Stimulated activated memory B cell treated with anti-CD40 and anti-IgM and Interleukin-4, amounts not matched to agents 10 μg/mL and 1 μg/mL and 100 μg/mL, for 72 hours (primary cell): Measurements from ENCODE around the gene RBM23.

Experiments
- ATAC-seq: fragments of 150-1000 bp; cut with Tn5 transposase; 2 replicates; pipeline ENCODE4 v1.10.0; 2021
- H3K27ac Mint-ChIP-seq: one replicate; pipeline ENCODE4 v1.8.0; 2022; ENCODE audit warnings: mild to moderate bottlenecking, mixed read lengths
- H3K27me3 Mint-ChIP-seq: one replicate; pipeline ENCODE4 v1.8.0; 2022; ENCODE audit warnings: mixed read lengths
- H3K36me3 Mint-ChIP-seq: one replicate; pipeline ENCODE4 v1.8.0; 2022; ENCODE audit warnings: mixed read lengths
- H3K4me1 Mint-ChIP-seq: one replicate; pipeline ENCODE4 v1.8.0; 2022; ENCODE audit warnings: mixed read lengths
- H3K4me3 Mint-ChIP-seq: one replicate; pipeline ENCODE4 v1.8.0; 2022; ENCODE audit warnings: mild to moderate bottlenecking, moderate library complexity, mixed read lengths
- H3K9me3 Mint-ChIP-seq: one replicate; pipeline ENCODE4 v1.8.0; 2022; ENCODE audit warnings: mixed read lengths

Gene RBM23

DNA sequence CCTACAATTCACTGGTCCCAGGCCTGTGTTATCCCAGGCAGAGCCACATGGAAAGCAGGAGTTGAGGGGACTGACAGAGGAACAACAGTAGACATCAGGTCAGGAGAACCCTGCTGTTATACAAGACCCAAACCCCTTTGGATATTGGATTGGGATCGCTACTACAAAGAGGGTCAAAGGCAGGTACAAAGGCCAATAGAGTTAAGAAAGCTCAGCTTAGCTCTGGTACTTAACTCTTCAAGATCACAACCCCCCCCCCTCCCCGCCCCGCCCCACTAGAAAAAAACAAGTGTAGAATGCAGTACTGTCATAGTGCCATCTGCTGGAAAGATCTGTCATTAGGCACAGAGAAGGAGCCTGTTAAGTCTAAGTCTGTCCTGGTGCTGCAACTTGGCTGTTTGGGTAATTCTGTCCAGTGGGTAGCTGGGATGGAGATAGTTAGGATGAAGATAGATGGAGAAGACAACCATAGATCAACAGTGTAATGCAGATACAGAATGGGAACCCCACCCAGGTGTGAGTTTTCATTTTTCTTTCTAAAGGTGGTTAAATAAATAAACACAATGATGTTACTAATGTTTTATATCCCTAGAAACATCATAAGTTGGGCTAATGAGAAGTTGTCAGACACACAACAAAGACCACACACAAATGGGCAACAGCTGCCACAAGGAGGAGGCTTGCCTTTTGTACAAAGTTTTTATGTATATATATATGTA lies 18.7 kb downstream of the RBM23 start:
- Mint-ChIP-seq H3K4me1 (peaks cover 7% of the 10 kb centered on the region), H3K4me3 (no peak overlapping the region), H3K9me3 (no peaks in the 10 kb centered on the region), H3K27me3 (no peaks in the 10 kb centered on the region), H3K27ac (peak overlapping the region; percentile 42), H3K36me3 (peaks cover 50% of the 10 kb centered on the region)
- ATAC-seq: peak; percentile 73

DNA sequence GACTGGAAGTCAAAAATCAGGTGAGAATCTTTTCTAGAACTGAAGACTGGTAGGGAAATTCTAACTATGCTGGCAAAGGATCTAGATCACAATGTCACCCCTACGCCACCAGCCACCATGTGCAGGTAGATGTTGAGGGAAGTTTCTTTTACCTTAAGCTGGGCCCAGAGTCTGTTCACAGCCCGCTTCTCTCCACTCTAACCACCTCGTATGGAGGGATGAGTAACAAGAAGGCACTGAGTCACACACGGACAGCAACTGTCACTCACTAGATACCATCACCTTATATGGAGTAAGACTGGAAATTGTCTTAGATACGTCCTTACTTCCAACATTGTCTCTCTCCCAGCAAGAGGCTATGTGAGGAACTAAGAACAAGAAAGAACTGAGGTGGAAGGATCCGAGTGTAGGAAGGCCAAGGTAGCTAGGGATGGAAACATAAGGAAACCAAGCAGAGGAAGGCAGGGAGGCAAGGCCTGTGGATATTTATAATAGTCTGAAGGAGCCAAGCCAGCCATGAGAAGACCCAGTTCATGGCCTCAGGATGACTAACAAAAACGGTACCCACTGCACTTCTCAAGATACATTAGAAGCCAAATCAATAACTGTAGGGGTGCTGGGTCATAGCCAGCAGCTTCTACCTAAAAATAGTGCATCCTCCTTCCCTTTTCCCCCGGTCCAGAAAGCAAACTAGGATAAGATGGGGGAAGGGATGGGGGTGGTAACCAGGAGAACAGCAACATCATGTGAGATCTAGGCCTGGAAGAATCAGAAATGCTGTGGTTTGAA lies 20.5 kb downstream of the RBM23 start:
- ATAC-seq: no peak
- Mint-ChIP-seq H3K27me3 (no peaks in the 10 kb centered on the region), H3K27ac (no peak overlapping the region), H3K4me3 (no peak overlapping the region), H3K36me3 (peaks cover 36% of the 10 kb centered on the region), H3K9me3 (no peaks in the 10 kb centered on the region), H3K4me1 (peaks cover 7% of the 10 kb centered on the region)

DNA sequence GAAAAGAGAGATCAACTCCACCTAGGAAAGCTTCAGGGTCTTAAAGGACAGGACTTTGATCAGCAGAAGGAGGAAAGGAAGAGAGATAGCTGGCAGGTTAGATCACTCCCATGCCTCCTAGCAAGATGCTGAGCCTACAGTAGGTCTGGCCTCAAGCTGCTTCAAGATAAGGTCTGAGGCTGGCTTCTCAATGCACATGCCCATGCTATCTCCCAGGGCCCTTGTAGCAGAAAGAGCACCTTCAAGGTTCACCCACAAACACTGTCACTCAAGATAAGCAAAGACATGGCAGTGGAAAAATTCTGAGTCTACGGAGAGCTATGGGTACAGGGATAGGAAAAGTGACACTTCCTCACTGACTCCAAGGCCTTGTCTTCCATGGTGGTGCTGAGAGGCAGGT lies 21.6 kb downstream of the RBM23 start:
- Mint-ChIP-seq H3K27ac (peak overlapping the region; percentile 50), H3K9me3 (no peaks in the 10 kb centered on the region), H3K27me3 (no peaks in the 10 kb centered on the region), H3K4me3 (no peak overlapping the region), H3K4me1 (peaks cover 7% of the 10 kb centered on the region), H3K36me3 (peaks cover 40% of the 10 kb centered on the region)
- no peak for ATAC-seq

DNA sequence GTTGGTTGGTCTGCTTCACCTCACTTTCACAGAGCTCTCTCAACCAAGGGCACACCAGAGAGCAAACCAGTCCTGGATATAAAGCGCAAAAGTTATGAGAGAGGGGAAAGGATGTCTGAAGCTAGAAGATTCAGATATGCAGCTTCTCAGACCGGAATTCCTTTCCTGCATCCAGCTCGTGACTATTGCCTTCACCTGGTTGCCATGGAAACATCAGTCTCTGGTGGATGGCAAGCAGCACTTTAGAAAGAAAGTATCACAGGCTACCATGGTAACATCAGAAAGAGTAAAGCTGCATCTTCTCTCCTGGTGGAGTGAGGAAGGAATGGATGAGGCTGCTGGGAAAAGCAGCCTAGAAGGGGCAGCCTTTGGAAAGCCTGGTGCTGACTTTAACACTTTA lies 22.2 kb downstream of the RBM23 start:
- Mint-ChIP-seq H3K27ac (peak overlapping the region; percentile 50), H3K4me3 (no peak overlapping the region), H3K4me1 (peaks cover 7% of the 10 kb centered on the region)

DNA sequence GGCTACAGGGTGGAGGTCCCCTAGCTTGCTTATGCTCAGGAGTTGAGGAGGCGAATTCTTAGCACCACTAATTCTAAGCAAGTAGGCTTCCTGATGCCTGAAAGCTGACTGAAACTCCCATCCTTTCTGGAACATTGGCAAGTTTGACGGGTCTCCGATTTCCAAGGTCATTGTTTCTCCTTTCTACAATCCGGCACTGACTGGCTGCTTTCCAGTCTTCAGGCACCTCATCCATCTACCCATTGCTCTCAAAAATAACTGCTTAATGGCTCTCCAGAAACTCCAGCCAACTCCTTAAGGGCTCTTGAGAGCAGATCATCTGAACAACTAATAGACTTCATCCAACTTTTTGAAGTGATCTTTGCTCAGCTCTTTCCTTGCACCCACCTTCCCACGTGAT lies 22.6 kb downstream of the RBM23 start:
- Mint-ChIP-seq H3K9me3 (no peaks in the 10 kb centered on the region), H3K36me3 (peaks cover 30% of the 10 kb centered on the region), H3K27me3 (no peaks in the 10 kb centered on the region), H3K4me1 (peaks cover 7% of the 10 kb centered on the region), H3K27ac (peak overlapping the region; percentile 50), H3K4me3 (no peak overlapping the region)
- no peak for ATAC-seq

More for the DNA sequence above, 22.2 kb downstream of the RBM23 start:
- Mint-ChIP-seq H3K9me3 (no peaks in the 10 kb centered on the region), H3K27me3 (no peaks in the 10 kb centered on the region), H3K36me3 (peaks cover 34% of the 10 kb centered on the region)
- ATAC-seq: no peak

DNA sequence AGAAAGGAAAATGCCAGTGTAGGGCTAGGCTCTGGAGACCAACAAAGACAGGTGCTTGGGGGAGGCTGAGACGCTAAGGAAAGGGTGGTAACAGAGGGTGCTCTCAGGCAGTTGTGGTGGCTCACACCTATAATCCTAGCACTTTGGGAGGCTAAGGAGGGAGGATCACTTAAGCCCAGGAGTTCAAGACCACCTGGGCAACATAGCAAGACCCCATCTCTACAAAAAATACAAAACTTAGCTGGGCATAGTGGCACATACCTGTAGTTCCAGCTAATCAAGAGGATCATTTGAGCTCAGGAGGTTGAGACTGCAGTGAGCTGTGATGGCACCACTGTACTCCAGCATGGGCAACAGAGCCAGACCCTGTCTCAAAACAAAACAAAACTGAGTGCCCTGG lies 23.5 kb downstream of the RBM23 start:
- H3K27ac Mint-ChIP-seq: no peak overlapping the region
- H3K4me3 Mint-ChIP-seq: no peak overlapping the region
- ATAC-seq: no peak
- H3K4me1 Mint-ChIP-seq: peaks cover 5% of the 10 kb centered on the region
- H3K9me3 Mint-ChIP-seq: no peaks in the 10 kb centered on the region
- H3K27me3 Mint-ChIP-seq: no peaks in the 10 kb centered on the region
- H3K36me3 Mint-ChIP-seq: peaks cover 21% of the 10 kb centered on the region

DNA sequence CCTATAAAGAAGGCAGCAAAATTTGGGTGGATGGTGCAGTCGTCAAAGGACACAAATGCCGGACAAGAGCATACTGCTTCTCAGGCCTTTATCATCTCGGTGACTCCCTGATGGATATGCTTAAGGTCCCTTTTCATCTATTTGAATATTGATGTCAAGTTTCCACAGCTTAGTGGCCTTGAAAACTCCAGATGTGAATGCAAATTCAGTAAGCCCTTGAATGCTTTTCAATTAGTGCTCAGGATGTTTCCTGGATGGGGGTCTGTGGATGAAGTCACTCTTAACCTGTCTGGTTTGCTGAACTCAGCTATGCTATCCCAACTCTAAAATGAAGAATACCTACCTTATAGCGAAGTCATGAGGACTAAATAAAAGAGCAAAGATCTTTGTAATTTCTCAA lies 25.2 kb downstream of the RBM23 start:
- H3K4me1 Mint-ChIP-seq: peaks cover 12% of the 10 kb centered on the region
- no peaks in the 10 kb centered on the region for H3K27me3 Mint-ChIP-seq
- peaks cover 26% of the 10 kb centered on the region for H3K36me3 Mint-ChIP-seq
- no peak overlapping the region for H3K4me3 Mint-ChIP-seq
- no peak for ATAC-seq
- no peaks in the 10 kb centered on the region for H3K9me3 Mint-ChIP-seq
- no peak overlapping the region for H3K27ac Mint-ChIP-seq

DNA sequence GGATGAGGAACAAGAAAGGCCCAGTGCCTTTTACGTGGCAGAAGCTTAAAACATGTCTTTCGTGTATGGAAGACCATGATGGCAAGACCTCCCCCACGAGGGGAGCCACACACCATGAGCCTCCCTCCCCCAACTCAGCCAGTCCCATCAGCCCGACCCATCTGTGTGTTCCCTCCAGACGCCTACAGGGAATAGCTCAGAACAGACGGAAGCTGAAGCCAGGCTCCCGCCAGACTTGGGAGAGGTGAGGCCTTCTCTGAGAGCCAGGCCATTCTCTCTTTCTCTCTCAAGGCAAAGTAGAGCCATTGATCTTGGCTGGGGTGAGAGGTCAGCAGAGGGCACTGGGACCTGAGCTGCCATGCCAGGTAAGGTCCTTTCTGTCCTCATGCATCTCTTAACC lies 26.5 kb downstream of the RBM23 start:
- Mint-ChIP-seq H3K9me3 (no peaks in the 10 kb centered on the region), H3K36me3 (peaks cover 16% of the 10 kb centered on the region), H3K4me1 (peaks cover 23% of the 10 kb centered on the region), H3K27ac (peak overlapping the region; percentile 63), H3K4me3 (no peak overlapping the region), H3K27me3 (no peaks in the 10 kb centered on the region)
- no peak for ATAC-seq

DNA sequence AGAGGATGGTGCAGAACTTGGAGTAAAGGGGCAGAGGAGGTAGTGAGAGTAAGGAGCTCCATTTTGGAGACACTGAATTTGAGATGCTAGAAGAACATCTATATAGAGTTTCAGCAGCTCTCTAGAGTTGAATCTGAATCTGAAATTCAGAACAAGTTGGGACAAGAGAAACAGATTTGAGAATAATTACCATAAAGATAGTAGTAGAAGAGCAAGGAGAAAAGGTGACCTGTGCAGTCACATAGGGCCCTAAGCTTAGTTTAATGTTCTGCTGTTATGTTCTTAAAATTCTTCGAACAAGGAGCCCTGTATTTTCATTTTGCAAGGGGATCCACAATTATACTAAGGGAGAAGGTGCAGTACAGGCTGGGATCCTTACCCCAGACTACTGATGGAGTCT lies 28.5 kb downstream of the RBM23 start:
- no peak overlapping the region for H3K4me3 Mint-ChIP-seq

DNA sequence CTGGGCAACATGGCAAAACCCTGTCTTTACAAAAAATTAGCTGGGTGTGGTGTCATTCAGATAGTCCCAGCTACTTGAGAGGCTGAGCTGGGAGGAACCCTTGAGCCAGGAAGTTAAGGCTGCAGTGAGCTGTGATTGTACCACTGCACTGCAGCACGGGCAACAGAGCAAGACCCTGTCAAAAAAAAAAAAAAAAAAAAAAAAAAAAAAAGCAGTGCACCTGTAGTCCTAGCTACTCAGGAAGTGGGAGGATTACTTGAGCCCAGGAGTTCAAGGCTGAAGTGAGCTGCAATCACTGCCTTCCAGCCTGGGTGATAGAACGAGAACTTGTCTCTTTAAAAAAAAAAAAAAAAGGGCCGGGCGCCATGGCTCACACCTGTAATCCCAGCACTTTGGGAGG lies 30.3 kb downstream of the RBM23 start:
- Mint-ChIP-seq H3K36me3 (peaks cover 16% of the 10 kb centered on the region), H3K9me3 (no peaks in the 10 kb centered on the region), H3K4me1 (peaks cover 53% of the 10 kb centered on the region), H3K27ac (peak overlapping the region; percentile 88), H3K27me3 (no peaks in the 10 kb centered on the region), H3K4me3 (peak overlapping the region; percentile 3)
- peak; percentile 42 for ATAC-seq

More for the DNA sequence above, 28.5 kb downstream of the RBM23 start:
- no peaks in the 10 kb centered on the region for H3K27me3 Mint-ChIP-seq
- peak overlapping the region; percentile 1 for H3K27ac Mint-ChIP-seq
- peaks cover 35% of the 10 kb centered on the region for H3K4me1 Mint-ChIP-seq
- no peaks in the 10 kb centered on the region for H3K9me3 Mint-ChIP-seq
- peaks cover 16% of the 10 kb centered on the region for H3K36me3 Mint-ChIP-seq
- no peak for ATAC-seq

DNA sequence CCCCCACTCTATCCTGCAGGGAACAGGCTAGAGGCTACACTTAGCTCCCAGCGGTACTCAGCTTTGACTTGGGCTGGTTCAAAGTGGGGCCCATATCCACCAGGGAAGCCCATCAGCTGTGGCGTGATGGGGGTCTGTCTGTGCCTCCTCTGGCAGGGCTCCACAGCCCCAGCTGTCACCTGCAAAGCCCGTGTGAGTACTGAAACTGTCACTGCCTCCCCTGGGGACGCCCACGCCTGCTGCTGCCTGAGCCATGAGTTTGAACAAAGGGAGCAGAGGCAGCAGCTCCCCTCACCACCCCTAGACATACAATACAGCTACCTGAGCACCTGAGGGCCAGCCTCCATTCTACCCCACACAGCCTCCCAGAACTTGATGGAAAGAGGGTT lies 31.0 kb downstream of the RBM23 start:
- peak overlapping the region; percentile 88 for H3K27ac Mint-ChIP-seq

DNA sequence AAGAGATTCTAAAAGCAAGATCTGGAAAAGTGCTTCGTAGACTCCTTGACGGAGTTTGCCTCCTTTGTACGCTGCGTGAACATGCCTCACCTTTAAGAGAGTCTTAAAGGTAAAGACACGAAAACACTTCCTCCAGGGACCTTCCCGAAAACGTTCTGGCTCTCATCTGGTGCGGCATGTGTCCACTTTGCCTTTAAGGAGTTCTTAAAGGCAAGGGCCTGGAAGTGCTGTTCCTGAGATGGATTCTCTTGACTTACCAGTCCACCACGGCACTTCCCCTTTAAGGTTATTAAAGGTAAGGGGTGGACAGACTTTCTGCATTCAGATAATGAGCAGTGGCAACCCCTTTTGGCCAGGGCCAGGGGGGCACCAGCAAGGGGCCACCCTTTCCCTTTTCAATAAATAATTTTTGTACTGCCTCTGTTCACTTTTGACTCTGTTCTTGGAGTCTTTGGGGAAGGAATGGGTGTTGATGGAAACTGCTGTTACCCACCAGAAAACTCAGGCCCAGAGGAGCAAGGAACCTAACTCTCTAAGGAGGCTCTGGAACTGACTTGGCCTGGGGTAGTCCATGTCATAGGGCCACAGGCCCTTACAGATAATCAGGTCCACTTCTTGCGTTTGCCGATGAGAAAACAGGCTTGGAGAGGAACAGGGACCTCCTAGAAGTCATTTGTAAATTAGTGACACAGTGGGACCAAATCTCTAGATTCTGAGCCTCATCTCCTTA lies 31.5 kb downstream of the RBM23 start:
- ATAC-seq: peak; percentile 56
- peaks cover 9% of the 10 kb centered on the region for H3K36me3 Mint-ChIP-seq
- no peaks in the 10 kb centered on the region for H3K27me3 Mint-ChIP-seq
- peaks cover 65% of the 10 kb centered on the region for H3K4me1 Mint-ChIP-seq
- H3K9me3 Mint-ChIP-seq: no peaks in the 10 kb centered on the region
- peak overlapping the region; percentile 88 for H3K27ac Mint-ChIP-seq
- H3K4me3 Mint-ChIP-seq: peak overlapping the region; percentile 85

More for the DNA sequence above, 31.0 kb downstream of the RBM23 start:
- peak; percentile 76 for ATAC-seq
- Mint-ChIP-seq H3K4me1 (peaks cover 60% of the 10 kb centered on the region), H3K9me3 (no peaks in the 10 kb centered on the region), H3K4me3 (peak overlapping the region; percentile 85), H3K27me3 (no peaks in the 10 kb centered on the region), H3K36me3 (peaks cover 12% of the 10 kb centered on the region)

DNA sequence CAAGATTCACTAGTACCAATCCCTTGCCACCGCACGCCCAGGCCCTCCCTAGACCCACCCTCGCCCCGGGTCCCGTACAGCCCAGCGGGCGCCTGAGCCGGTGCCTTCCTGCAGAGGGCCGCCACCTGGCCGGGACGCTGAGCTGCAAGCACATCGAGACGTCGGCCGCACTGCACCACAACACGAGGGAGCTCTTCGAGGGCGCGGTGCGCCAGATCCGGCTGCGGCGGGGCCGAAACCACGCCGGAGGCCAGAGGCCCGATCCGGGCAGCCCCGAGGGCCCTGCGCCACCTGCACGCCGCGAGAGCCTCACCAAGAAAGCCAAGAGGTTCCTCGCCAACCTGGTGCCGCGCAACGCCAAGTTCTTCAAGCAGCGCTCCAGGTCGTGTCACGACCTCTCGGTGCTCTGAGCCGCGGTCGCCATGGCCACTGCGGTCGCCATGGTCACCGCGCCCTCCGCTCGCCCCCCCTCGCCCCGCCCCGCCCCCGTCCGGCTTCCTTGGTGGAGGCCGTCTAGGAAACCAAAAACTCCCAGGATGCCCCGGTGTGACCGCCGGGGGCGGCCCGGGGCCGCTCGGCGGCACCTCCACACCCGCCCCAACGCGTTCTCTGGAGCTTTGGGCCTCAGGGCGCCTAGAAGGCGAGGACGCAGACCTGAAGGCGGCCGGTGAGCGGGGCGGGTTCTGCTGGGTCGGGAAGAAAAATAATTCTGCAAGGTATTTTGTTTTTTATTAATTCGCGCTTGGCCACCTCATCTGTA lies 32.3 kb downstream of the RBM23 start:
- Mint-ChIP-seq H3K27ac (peak overlapping the region; percentile 88), H3K36me3 (peaks cover 9% of the 10 kb centered on the region), H3K27me3 (no peaks in the 10 kb centered on the region), H3K4me1 (peaks cover 73% of the 10 kb centered on the region), H3K4me3 (peak overlapping the region; percentile 85), H3K9me3 (no peaks in the 10 kb centered on the region)
- ATAC-seq: peak; percentile 81

DNA sequence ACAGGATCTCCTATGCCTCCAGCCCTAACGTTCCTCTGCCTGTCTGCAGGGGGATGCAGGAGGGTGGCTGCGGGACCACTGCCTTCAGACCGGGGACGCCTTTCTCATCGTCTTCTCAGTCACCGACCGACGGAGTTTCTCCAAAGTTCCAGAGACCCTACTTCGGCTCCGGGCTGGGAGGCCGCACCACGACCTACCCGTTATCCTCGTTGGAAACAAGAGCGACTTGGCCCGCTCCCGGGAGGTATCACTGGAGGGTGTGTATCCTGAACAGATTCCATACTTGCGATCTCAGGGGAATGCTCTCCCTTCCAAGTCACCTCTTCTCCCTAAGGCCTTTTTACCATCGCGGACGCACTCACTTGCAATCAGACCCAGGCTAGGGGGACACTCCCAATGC lies 33.0 kb downstream of the RBM23 start:
- ATAC-seq: no peak
- Mint-ChIP-seq H3K27me3 (no peaks in the 10 kb centered on the region), H3K27ac (peak overlapping the region; percentile 88), H3K36me3 (peaks cover 9% of the 10 kb centered on the region), H3K4me1 (peaks cover 76% of the 10 kb centered on the region), H3K9me3 (no peaks in the 10 kb centered on the region), H3K4me3 (peak overlapping the region; percentile 85)
